Stimulated activated naive CD4-positive, alpha-beta T cell (primary cell): Measurements from ENCODE around the gene GPC3.

Experiments used
- DNase-seq, 6 experiments: peaks; one replicate each; lab custom pipeline; 2025; lab: John Stamatoyannopoulos, UW

The GPC3 gene

DNA sequence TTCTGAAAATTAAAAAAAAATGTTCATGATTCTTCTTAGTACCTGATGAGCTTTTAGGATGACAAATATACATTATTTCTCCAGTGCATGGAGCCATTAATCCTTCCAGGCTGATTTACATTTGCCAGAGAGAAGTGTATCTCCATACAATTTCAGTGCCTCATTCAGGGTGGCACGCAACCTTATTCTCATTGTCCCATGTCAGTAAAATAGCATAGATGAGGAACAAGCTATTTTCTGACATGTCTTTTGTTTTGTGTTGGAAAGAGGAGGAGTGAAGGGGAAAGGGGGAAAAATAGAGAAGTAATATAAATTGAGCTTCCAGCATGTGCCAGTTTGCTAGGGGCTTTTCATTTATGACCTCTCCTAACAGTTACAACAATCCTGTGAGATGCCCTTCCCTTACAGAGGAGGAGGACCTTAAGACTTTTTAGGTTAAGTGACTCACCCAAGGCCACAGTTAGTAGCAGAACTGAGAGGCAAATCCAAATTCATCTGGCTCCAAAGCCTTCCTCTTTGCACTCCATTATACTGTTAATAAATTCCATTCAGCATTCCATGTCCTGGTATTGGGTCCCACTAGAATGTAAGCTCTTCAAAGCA lies 295.3 kb downstream of the GPC3 start:
- DNase-seq, result no peak

GRCh38 chrX:133685822-133686221 lies 299.6 kb downstream of the GPC3 start:
- no peak for DNase-seq

DNA sequence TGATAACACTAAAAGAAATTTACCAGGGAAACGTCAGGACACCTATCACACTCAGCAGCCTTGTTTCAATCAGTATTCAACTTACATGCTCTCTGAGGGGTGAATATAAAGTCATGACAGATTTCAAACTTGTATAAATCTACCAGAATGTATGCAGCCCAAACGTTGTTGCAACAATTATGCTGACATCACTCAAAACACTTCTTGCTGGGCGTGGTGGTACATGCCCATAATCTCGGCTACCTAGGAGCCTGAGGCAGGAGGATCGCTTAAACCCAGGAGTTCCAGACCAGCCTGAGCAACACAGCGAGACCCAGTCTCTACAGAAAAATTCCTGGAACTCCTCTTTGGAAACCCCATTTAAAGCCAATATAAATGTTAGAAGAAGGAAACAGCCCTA lies 303.5 kb downstream of the GPC3 start:
- no peak for DNase-seq

GRCh38 chrX:133681421-133681820 lies 304.0 kb downstream of the GPC3 start:
- DNase-seq, result no peak

DNA sequence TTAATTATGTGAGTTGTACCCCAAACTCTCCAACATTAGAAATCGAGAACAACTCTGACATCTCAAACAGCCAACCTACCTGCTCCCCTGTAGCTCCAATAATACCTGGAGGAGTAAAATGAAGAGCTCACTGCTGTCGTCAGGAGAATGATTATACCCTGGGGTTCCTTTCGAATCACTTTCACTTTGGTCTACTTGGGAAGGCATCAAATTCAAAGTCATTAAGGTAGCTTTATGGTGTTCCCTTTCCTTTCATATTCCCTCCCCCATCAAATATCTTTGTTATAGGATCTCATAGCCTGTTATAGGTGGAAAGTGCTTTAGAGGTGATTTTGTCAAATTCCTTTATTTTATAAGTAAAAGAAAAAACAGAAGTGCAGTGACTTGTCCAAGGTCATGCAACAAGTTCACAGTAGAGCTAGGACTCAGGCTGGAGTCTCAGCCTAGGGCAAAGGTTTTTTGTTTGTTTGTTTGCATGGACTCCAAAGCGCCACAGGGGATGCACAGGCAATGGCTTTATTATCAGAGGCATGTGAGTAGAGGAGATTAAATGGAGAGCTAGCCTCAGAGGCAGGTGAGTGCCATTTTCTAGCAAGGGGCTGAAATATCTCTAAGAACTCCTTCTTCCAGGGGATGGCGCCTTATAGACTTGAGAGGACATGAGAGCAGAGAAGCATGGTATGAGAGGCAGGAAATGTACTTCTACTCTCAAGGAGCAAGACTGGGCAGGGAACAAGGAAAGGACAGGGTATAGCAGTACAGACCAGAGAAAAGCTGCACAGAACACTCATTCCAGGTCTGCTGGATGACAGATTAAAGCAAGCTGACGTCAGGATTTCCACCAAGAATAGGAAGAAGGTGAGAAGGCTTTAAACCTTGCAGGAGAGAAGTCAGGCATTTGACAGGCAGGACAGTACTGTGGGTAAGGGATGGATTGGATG lies 308.0 kb downstream of the GPC3 start:
- no peak for DNase-seq

- DNase-seq, result peak in 1 of 6 experiments; percentile 0
Measured at GRCh38 chrX:133676344-133677122, 308.9 kb downstream of the GPC3 start.

DNA sequence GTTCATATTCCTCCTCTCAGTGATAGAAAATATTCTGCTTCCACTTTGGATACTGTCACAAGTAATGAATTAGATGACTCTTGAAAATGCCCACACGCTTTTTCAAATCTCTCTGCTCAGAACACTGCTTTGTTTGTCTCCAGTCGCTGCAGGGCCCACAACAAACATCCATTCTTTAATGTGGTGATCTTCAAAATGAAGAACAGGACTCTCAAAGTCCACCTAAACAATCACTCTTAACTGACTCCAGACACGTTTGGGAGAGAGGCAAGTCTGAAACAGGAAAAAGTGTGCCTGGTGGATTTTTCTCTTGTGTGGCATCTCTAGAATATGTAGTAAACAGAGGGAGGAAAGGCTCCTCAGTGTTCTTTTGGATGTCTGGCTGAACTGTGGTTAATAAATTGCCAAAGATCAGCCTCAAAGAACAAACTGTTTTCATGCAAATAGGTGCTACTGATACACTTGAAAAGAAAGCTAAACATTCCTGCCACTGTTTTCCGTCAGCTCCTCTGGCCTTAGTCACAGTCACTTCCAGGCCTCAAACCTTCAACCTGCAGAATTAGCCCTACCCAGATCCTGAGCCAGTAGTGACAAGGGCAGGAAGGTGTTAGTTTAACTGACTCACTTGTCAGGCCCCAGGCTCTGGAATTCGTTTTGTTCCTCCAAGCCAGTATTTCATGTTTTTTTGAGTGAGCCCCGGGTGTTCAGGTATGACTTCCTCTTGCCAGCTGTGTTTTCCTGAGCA lies 310.5 kb downstream of the GPC3 start:
- no peak for DNase-seq

GRCh38 chrX:133670383-133670782 lies 315.0 kb downstream of the GPC3 start:
- peak in 2 of 6 experiments; percentile 4 to 8 for DNase-seq

- no peak for DNase-seq
Measured at GRCh38 chrX:133669214-133669613, 316.2 kb downstream of the GPC3 start.

- DNase-seq, result no peak
Measured at GRCh38 chrX:133668225-133668931, 317.0 kb downstream of the GPC3 start.

DNA sequence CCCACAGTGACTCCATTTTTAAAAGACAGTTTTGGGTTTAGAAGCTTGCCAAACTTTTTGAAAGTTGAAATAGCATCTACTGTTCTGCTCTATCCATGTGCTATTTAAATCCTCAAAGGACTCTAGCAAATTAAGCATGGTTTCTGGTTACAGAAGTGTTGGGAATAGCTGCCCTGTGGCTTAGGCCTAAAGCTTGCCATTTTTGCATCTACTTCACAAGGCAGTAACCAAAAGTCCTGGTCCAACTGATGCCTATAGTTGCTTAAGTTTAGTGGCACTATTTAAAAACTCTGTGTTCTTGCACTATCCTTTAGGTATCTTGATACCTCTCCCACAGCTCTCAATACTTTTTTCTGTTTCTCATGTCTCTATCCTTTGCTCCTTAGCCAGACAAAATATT lies 319.1 kb downstream of the GPC3 start:
- no peak for DNase-seq

- no peak for DNase-seq
Measured at GRCh38 chrX:133661962-133662839, 323.2 kb downstream of the GPC3 start.

- DNase-seq, result no peak
Measured at GRCh38 chrX:133660281-133660680, 325.1 kb downstream of the GPC3 start.

DNA sequence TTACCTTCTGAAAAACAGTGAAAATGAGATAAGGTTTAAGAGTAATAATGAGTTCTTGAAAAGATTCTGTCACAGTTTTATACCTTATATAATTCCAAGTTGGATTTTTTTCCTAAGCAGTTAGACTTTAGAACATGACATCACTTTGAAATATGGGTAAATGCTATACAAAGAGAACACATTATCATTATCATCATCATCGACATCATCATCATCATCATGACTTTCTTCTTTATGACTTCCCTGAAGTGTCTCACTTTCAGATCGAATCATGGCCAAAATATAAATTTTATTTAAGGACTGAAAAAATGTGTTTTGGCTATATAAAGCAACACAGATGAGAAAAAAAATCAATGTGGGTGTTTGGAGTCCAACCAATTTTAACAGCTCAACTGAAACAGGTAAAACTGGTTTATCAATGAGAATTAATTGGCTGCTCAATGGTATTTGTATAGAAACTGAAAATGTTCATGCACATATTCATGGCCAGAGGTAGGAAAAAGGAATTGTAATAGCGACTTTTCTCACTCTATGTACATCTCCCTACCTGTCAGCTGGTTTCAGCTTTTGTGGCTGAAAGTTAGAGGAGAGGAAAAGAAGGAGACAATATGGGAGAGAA lies 327.0 kb downstream of the GPC3 start:
- DNase-seq, result no peak

- no peak for DNase-seq
Measured at GRCh38 chrX:133655275-133656265, 329.8 kb downstream of the GPC3 start.

DNA sequence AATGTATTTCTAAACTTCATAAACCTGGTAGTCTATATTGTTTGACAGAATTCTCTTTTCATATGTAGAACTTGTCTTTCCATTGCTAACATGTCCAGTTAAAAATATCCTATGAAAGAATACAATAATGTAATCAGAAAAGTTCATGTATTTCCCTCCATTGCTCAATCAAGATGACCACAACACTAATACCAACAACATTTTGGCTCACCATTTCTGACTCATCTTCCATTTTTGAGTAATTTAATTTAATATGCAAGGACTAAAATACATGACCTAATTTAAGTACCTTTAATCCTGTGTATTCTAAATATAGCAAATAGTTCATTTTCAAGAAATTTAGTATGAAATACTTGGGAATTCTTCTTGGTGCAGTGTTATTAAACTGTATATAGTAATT lies 330.6 kb downstream of the GPC3 start:
- no peak for DNase-seq

- DNase-seq, result no peak
Measured at GRCh38 chrX:133653358-133653757, 332.0 kb downstream of the GPC3 start.

GRCh38 chrX:133652185-133652584 lies 333.2 kb downstream of the GPC3 start:
- DNase-seq, result no peak

DNA sequence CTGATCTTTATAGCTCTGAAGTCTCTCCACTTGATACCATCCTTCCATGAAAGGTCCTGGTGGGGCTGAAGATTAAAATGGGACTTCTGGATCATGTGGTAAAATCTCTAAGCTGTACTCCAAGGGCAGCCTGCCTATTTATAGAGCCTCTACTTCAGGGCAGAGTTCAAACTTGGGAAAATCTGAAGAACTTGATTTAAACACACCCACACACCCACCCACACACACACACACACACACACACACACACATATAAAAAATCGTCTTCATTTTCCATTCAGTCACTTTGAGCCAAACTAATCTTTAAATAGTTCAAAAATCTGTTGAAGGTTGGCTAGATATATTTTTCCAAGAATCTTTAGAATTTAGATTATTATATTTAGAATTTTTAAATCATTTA lies 335.2 kb downstream of the GPC3 start:
- DNase-seq, result no peak
